HCT116 (cell line): ENCODE data around the gene GSAP. TPM values are rescaled to one million over a fixed set of nuclear protein-coding genes. Genes with fewer than 3 reads are reported as not detected.

Experiments used
- ATAC-seq: fragments of 200-7000 bp; cut with Tn5 transposase; 2 replicates; pipeline ENCODE4 v1.9.1; 2020; ENCODE audit warnings: mild to moderate bottlenecking, moderate library complexity
- BruUV-seq: library from RNA; stranded (reverse); fragments of 400-500 nt; replicated peaks from 2 replicates; lab custom pipeline; 2021; lab: Mats Ljungman, UMichigan
- CTCF ChIA-PET: fragments of 300-600 bp; sonication (Branson Sonifier 250); formaldehyde crosslinking; loops from one replicate; lab custom pipeline; 2021; ENCODE audit warnings: antibody characterized with exemption; lab: Charles Lee
- POLR2A ChIA-PET: fragments of 300-600, 350-600 bp; sonication (Branson Sonifier 250); formaldehyde crosslinking; loops from one replicate; lab custom pipeline; 2021; ENCODE audit warnings: antibody characterized with exemption; lab: Charles Lee
- RAD21 ChIA-PET, 2 experiments: fragments of 300-600 bp; sonication (Branson Sonifier 250); formaldehyde crosslinking; loops; one replicate each; lab custom pipeline; 2023; ENCODE audit warnings: low total read pairs in 2 of 2; ENCODE audit not compliant: uncharacterized antibody in 2 of 2, unreplicated experiment in 2 of 2, low non-redundant PET in 1 of 2; lab: Charles Lee
- DNase-seq: peaks from one replicate; pipeline ENCODE4 v3.0.0-alpha.2; 2010; ENCODE audit warnings: low read depth, low spot score
- H2AFZ ChIP-seq: fragments of 200-600 bp; shearing (Covaris generic), sonication (generic); 2 replicates; pipeline ENCODE4 v1.6.1; 2017; ENCODE audit warnings: low read depth, mixed run types, mixed read lengths, antibody characterized with exemption, low read length; ENCODE audit not compliant: poor library complexity, severe bottlenecking
- H3K27ac ChIP-seq: 2 replicates; pipeline ENCODE4 v1.5.1; 2012; ENCODE audit warnings: low read depth, low read length
- H3K27me3 ChIP-seq: fragments of 200-600 bp; sonication (generic); 2 replicates; pipeline ENCODE4 v1.6.1; 2016; ENCODE audit warnings: mixed run types, low read length, mixed read lengths; ENCODE audit not compliant: insufficient read depth
- H3K36me3 ChIP-seq, 2 experiments: fragments of 200-500 bp in 1 of 2; fragments of 200-600 bp in 1 of 2; sonication (Bioruptor generic) in 1 of 2; sonication (generic) in 1 of 2; 2 replicates each; pipeline versions ENCODE4 v1.5.1 to v1.6.1; 2014 to 2016; ENCODE audit warnings: low read length in 2 of 2, inconsistent platforms in 1 of 2, mixed read lengths in 1 of 2, mixed run types in 1 of 2; ENCODE audit not compliant: insufficient read depth in 2 of 2, control insufficient read depth in 1 of 2
- H3K4me1 ChIP-seq, 2 experiments: fragments of 200-600 bp in 1 of 2; sonication (generic) in 1 of 2; 2 replicates each; pipeline versions ENCODE4 v1.5.1 to v1.6.1; 2012 to 2017; ENCODE audit warnings: low read length in 2 of 2, inconsistent platforms in 1 of 2, mild to moderate bottlenecking in 1 of 2, mixed read lengths in 1 of 2, mixed run types in 1 of 2, moderate library complexity in 1 of 2; ENCODE audit not compliant: insufficient read depth in 2 of 2, control insufficient read depth in 1 of 2
- H3K4me2 ChIP-seq: fragments of 200-600 bp; sonication (generic); 2 replicates; pipeline ENCODE4 v1.6.1; 2017; ENCODE audit warnings: mixed run types, low read length, mixed read lengths
- H3K4me3 ChIP-seq, 2 experiments: fragments of 200-600 bp in 1 of 2; sonication (generic) in 1 of 2; replicated peaks in 1 of 2; 2 replicates each; pipeline ENCODE4 v1.5.1; 2011 to 2016; ENCODE audit warnings: low read length in 2 of 2, control low read depth in 1 of 2, low read depth in 1 of 2, mild to moderate bottlenecking in 1 of 2, mixed read lengths in 1 of 2, mixed run types in 1 of 2
- H3K79me2 ChIP-seq: fragments of 200-600 bp; sonication (generic); 2 replicates; pipeline ENCODE4 v1.6.1; 2017; ENCODE audit warnings: mild to moderate bottlenecking, mixed run types, low read length, moderate library complexity, mixed read lengths; ENCODE audit not compliant: insufficient read depth
- H3K9ac ChIP-seq: fragments of 200-600 bp; sonication (generic); 2 replicates; pipeline ENCODE4 v1.6.1; 2016; ENCODE audit warnings: low read length, mixed read lengths
- H3K9me2 ChIP-seq: fragments of 200-600 bp; sonication (generic), shearing (Covaris generic); 2 replicates; pipeline ENCODE4 v1.6.1; 2017; ENCODE audit warnings: mixed run types, mild to moderate bottlenecking, moderate library complexity; ENCODE audit not compliant: insufficient read depth
- H3K9me3 ChIP-seq, 2 experiments: fragments of 200-500 bp in 1 of 2; fragments of 200-600 bp in 1 of 2; sonication (Bioruptor generic) in 1 of 2; sonication (generic) in 1 of 2; 2 replicates each; pipeline ENCODE4 v1.6.1; 2014 to 2017; ENCODE audit warnings: low read length in 2 of 2, mixed read lengths in 2 of 2, inconsistent platforms in 1 of 2, low read depth in 1 of 2, mild to moderate bottlenecking in 1 of 2, mixed run types in 1 of 2, moderate library complexity in 1 of 2; ENCODE audit not compliant: control insufficient read depth in 1 of 2, insufficient read depth in 1 of 2
- H4K20me1 ChIP-seq: fragments of 200-600 bp; sonication (generic), shearing (Covaris generic); 2 replicates; pipeline ENCODE4 v1.6.1; 2017; ENCODE audit warnings: mixed run types, mild to moderate bottlenecking, moderate library complexity; ENCODE audit not compliant: insufficient read depth
- CTCF ChIP-seq, 3 experiments: fragments of 200-600 bp in 1 of 3; sonication (generic) in 1 of 3; IDR thresholded peaks in 2 of 3; conservative IDR thresholded peaks in 1 of 3; 2 replicates each; pipeline ENCODE4 v1.5.1; 2012 to 2017; ENCODE audit warnings: low read depth in 2 of 3, low read length in 2 of 3, antibody characterized with exemption in 1 of 3, borderline replicate concordance in 1 of 3, control low read depth in 1 of 3, mild to moderate bottlenecking in 1 of 3, mixed read lengths in 1 of 3, mixed run types in 1 of 3, moderate library complexity in 1 of 3; ENCODE audit not compliant: insufficient read depth in 1 of 3
- EZH2phosphoT487 ChIP-seq: fragments of 200-600 bp; IDR thresholded peaks from 2 replicates; pipeline ENCODE4 v1.6.1; 2018; ENCODE audit warnings: antibody characterized with exemption, borderline replicate concordance
- JUND ChIP-seq: IDR thresholded peaks from 2 replicates; pipeline ENCODE4 v1.6.1; 2012
- POLR2AphosphoS5 ChIP-seq: IDR thresholded peaks from 2 replicates; pipeline ENCODE4 v1.6.1; 2011; ENCODE audit warnings: mild to moderate bottlenecking, low read depth, low read length, moderate library complexity
- RAD21 ChIP-seq: IDR thresholded peaks from 2 replicates; pipeline ENCODE4 v1.6.1; 2012; ENCODE audit warnings: low read depth, mild to moderate bottlenecking
- SP1 ChIP-seq: IDR thresholded peaks from 2 replicates; pipeline ENCODE4 v1.6.1; 2012; ENCODE audit warnings: low read depth
- YY1 ChIP-seq: IDR thresholded peaks from 2 replicates; pipeline ENCODE4 v1.6.1; 2011; ENCODE audit warnings: low read length, low read depth, moderate library complexity, mild to moderate bottlenecking; ENCODE audit not compliant: insufficient replicate concordance; ENCODE audit errors: extremely low read depth
- intact Hi-C: fragments of 100-400 bp; cut with micrococcal nuclease; formaldehyde crosslinking; loops from 2 replicates; pipeline ENCODE4 v1.10.0; 2022
- total RNA-seq: library from RNA; stranded (reverse); gene quantifications from one replicate; pipeline ENCODE4 v1.2.1, GENCODE V29; 2021; ENCODE audit not compliant: unreplicated experiment
- TF ChIP-seq, protein P1 (sequence below): IDR thresholded peaks from 2 replicates; pipeline ENCODE4 v1.6.1; 2012

Gene GSAP
- total RNA-seq, 1 experiment from 2014 or later, result not detected

DNA sequence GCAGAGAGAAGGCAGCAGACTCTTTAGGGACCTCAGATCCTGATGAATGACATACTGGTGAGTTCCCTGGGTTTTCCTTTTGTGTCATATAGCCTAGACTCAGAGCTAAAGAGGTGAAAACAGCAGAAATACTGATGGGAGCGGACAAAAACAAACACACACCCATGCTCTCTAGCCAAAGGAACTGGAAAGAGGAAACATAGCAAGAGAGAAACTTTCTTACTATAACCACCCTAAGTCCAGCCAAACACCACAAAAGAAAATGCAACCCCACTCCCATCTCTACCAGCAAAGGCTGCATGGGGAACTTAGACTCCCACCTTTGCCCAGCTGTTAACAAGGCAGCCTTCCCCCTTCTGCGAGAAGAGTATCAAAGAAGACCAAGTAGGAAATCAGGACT, 16.3 kb downstream of the GSAP start:
- BruUV-seq, result no TSS peak
- H3K9me3 ChIP-seq, result no peaks in the 10 kb centered on the region
- H3K36me3 ChIP-seq, result no peaks in the 10 kb centered on the region
- H3K4me3 ChIP-seq, result no peak overlapping the region
- no peak for DNase-seq
- ChIA-PET POLR2A (no interaction called here), RAD21 (no interaction called here), CTCF (no interaction called here)
- TF ChIP-seq EZH2phosphoT487 (no peak), POLR2AphosphoS5 (no peak), YY1 (no peak), SP1 (no peak), CTCF (IDR thresholded peaks at IDR 0.05 in 2 of 3, conservative IDR thresholded peaks at IDR 0.05 in 1 of 3; ENCODE audit: borderline replicate concordance in 1 of 3, insufficient read depth in 1 of 3, low read depth in 2 of 3, low read length in 2 of 3) (no peak), JUND (no peak), RAD21 (no peak)
- TF ChIP-seq, protein P1, sequence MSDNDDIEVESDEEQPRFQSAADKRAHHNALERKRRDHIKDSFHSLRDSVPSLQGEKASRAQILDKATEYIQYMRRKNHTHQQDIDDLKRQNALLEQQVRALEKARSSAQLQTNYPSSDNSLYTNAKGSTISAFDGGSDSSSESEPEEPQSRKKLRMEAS, result no peak
- H3K4me1 ChIP-seq, result no peaks in the 10 kb centered on the region
- no peaks in the 10 kb centered on the region for H3K79me2 ChIP-seq
- intact Hi-C loops, result no loop called here
- no peak overlapping the region for H3K4me2 ChIP-seq
- H3K27me3 ChIP-seq, result no peaks in the 10 kb centered on the region
- no peak overlapping the region for H3K27ac ChIP-seq
- no peak overlapping the region for H3K9ac ChIP-seq
- H4K20me1 ChIP-seq, result no peaks in the 10 kb centered on the region
- no peaks in the 10 kb centered on the region for H3K9me2 ChIP-seq
- no peak overlapping the region for H2AFZ ChIP-seq
- no peak for ATAC-seq
